Measurements from ENCODE around the gene SNPH.
"Not testable (repeated sequence)": the region's sequence is repeated elsewhere in the genome, so short reads cannot be mapped to it uniquely, and the experiment has no call there.

Gene SNPH

DNA sequence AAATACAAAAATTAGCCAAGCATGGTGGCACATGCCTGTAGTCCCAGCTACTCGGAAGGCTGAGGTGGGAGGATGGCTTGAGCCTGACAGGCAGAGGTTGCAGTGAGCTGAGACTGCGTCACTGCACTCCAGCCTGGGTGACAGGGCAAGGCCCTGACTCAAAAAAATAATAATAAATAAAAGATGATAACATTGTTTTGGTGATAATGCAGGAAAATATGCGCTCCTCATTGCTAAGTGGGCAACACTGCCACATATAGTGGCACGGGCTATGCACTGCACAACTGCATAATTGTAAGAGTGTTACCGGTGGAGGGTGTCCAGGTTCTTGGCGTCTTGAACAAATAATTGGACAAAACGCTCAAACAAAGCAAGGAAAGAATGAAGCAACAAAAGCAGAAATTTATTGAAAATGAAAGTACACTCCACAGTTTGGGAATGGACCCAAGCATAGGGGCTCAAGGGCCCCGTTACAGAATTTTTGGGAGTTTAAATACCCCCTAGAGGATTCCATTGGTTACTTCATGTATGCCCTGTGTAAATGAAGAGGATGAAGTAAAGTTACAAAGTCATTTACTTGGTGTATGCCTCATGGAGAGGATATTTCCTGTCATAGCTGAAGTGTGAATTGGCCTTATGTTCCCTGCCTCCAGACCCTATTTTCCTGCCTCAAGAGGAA, 77.5 kb downstream of the SNPH start:
- DNase-seq: not testable (repeated sequence)

DNA sequence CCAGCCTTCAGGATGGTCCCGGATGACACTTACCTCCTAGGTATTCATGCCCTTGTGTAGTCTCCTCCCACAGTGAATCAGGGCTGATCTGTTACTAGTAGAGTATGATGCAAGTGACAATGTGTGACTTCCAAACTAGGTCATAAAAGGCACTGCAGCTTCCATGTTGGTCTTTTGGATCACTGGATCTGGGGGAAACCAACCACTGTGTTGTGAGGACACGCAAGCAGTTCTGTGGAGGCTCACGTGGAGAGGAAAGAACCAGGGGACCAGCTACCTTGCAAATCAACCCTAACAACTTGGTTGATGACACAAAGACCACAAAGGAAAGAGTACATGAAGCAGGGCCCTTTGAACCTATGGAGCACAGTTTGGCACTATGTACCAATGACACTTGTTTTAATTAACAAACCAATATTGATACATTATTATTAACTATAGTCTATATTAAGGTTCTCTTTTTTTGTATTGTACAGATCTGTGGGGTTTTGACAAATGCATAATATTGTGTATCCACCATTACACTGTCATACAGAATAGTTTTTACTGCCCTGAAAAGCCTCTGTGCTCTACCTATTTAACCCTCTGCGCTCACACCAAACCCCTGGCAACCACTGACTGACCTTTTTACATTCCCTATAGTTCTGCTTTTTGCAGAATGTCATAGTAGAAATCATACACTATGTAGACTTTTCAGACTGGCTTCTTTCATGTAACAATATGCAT, 79.1 kb downstream of the SNPH start:
- DNase-seq: no peak

GRCh38 chr20:1345756-1346093, 79.6 kb downstream of the SNPH start:
- no peak for DNase-seq

GRCh38 chr20:1346315-1346969, 80.3 kb downstream of the SNPH start:
- DNase-seq: no peak

GRCh38 chr20:1353956-1354355, 87.9 kb downstream of the SNPH start:
- no peak for DNase-seq

GRCh38 chr20:1357921-1358671, 92.0 kb downstream of the SNPH start:
- DNase-seq: peak; percentile 45
